AG09309 (cell line): ENCODE results near the gene NTM.

Experiments used
- DNase-seq: peaks from one replicate; pipeline ENCODE4 v3.0.0-alpha.2; 2010; ENCODE audit warnings: low read depth
- H3K4me3 ChIP-seq: 2 replicates; pipeline ENCODE4 v1.5.1; 2011; ENCODE audit warnings: mild to moderate bottlenecking, low read depth, low read length, moderate library complexity; ENCODE audit not compliant: control insufficient read depth
- CTCF ChIP-seq: IDR thresholded peaks from 2 replicates; pipeline ENCODE4 v1.5.1; 2011; ENCODE audit warnings: mild to moderate bottlenecking, low read depth, low read length, inconsistent platforms; ENCODE audit not compliant: insufficient read depth, control insufficient read depth; ENCODE audit errors: missing control alignments

NTM gene

GRCh38 chr11:131745405-131745804 is 375.0 kb downstream of the NTM start:
- TF ChIP-seq CTCF: no peak
- no peak for DNase-seq
- no peak overlapping the region for H3K4me3 ChIP-seq

GRCh38 chr11:131746201-131746600 is 375.8 kb downstream of the NTM start:
- no peak for TF ChIP-seq CTCF
- H3K4me3 ChIP-seq: no peak overlapping the region
- DNase-seq: no peak

GRCh38 chr11:131748151-131749050 is 378.0 kb downstream of the NTM start:
- no peak for DNase-seq
- H3K4me3 ChIP-seq: no peak overlapping the region
- peak; percentile 84 for TF ChIP-seq CTCF

GRCh38 chr11:131749101-131749500 is 378.7 kb downstream of the NTM start:
- DNase-seq: peak; percentile 96
- TF ChIP-seq CTCF: no peak
- H3K4me3 ChIP-seq: no peak overlapping the region

GRCh38 chr11:131750152-131750551 is 379.7 kb downstream of the NTM start:
- DNase-seq: no peak
- TF ChIP-seq CTCF: no peak

GRCh38 chr11:131750692-131751091 is 380.3 kb downstream of the NTM start:
- H3K4me3 ChIP-seq: no peak overlapping the region
- no peak for DNase-seq
- no peak for TF ChIP-seq CTCF

More at GRCh38 chr11:131750152-131750551, 379.7 kb downstream of the NTM start:
- H3K4me3 ChIP-seq: no peak overlapping the region
